Measurements from ENCODE around the gene RAVER2. TPM values are rescaled to one million over a fixed set of nuclear protein-coding genes. Genes with fewer than 3 reads are reported as not detected.

Gene RAVER2
- total and polyA plus RNA-seq, 4 donors, result 2.9 to 30.2 (median 6.8) TPM

DNA sequence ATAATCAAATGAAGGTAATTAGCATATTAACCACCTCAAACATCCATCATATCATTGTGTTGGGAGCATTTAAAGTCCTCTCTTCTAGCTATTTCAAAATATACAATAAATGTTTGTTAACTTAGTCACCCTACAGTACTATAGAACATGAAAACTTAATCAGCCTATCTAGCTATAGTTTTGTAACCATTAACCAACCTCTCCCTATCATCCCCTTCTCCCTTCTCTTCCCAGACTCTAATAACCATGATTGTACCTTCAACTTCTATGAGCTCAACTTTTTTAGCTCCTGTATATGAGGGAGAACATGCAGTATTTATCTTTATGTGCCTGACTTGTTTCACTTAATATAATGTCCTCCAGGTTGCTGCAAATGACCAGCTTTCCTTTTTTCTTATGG lies 54.0 kb downstream of the RAVER2 start:
- Histone ChIP-seq H3K9me3 (ENCODE audit: control insufficient read depth in 4 of 4, insufficient read depth in 3 of 4, low read length in 3 of 4) (no peaks in the 10 kb centered on the region), H3K4me3 (no peak overlapping the region), H3K27ac (ENCODE audit: low read depth in 1 of 2, low read length in 1 of 2) (no peak overlapping the region), H3K36me3 (ENCODE audit: control insufficient read depth in 4 of 4, insufficient read depth in 4 of 4, low read length in 4 of 4) (peaks cover 0 to 4% (median 2%) of the 10 kb centered on the region in 4 donors), H3K9ac (ENCODE audit: insufficient read depth in 1 of 2, low read length in 2 of 2) (no peak overlapping the region), H3K4me1 (ENCODE audit: control insufficient read depth in 5 of 5, insufficient read depth in 5 of 5, low read length in 5 of 5) (no peaks in the 10 kb centered on the region), H3K27me3 (ENCODE audit: control insufficient read depth in 3 of 3, insufficient read depth in 3 of 3, low read length in 2 of 3) (no peaks in the 10 kb centered on the region)
- DNase-seq, result no peak
- TF ChIP-seq, protein P1, sequence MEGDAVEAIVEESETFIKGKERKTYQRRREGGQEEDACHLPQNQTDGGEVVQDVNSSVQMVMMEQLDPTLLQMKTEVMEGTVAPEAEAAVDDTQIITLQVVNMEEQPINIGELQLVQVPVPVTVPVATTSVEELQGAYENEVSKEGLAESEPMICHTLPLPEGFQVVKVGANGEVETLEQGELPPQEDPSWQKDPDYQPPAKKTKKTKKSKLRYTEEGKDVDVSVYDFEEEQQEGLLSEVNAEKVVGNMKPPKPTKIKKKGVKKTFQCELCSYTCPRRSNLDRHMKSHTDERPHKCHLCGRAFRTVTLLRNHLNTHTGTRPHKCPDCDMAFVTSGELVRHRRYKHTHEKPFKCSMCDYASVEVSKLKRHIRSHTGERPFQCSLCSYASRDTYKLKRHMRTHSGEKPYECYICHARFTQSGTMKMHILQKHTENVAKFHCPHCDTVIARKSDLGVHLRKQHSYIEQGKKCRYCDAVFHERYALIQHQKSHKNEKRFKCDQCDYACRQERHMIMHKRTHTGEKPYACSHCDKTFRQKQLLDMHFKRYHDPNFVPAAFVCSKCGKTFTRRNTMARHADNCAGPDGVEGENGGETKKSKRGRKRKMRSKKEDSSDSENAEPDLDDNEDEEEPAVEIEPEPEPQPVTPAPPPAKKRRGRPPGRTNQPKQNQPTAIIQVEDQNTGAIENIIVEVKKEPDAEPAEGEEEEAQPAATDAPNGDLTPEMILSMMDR (IDR thresholded peaks at IDR 0.05; ENCODE audit: control extremely low read depth, extremely low read depth), result no peak
- no peak for ATAC-seq (ENCODE audit: insufficient read depth, low FRiP score)

DNA sequence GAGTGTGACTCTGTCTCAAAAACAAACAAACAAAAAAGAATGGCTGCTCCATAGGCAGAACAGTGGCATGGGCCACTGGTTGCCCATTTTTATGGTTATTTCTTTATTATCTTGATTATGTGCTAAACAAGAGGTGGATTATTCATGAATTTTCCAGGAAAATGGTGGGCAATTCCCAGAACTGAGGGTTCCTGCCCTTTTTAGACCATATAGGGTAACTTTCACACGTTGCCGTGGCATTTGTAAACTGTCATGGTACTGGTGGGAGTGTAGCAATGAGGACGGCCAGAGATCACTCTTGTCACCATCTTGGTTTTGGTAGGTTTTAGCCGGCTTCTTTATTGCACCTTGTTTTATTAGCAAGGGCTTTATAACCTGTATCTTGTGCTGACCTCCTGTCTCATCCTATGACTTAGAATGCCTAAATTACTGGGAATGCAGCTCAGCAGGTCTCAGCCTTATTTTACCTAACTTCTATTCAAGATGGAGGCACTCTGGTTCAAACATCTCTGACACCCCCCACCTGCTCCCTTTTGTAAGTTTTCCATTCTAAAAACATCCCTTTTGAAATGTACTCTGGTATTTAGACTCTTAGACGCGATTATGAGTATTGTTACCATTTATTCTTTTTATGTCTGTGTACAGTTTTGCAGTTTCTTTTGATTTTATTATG lies 57.1 kb downstream of the RAVER2 start:
- no peak overlapping the region for H3K27ac ChIP-seq (ENCODE audit: low read depth in 1 of 2, low read length in 1 of 2)
- H3K9ac ChIP-seq (ENCODE audit: insufficient read depth in 1 of 2, low read length in 2 of 2), result no peak overlapping the region
- ATAC-seq (ENCODE audit: insufficient read depth, low FRiP score) (no peak), DNase-seq (no peak)
- WGBS, 2 donors, result 95 to 96% methylated on average over 6 of the region's 6 CpGs
- TF ChIP-seq, protein P1 (IDR thresholded peaks at IDR 0.05; ENCODE audit: control extremely low read depth, extremely low read depth), result no peak
- H3K36me3 ChIP-seq (ENCODE audit: control insufficient read depth in 4 of 4, insufficient read depth in 4 of 4, low read length in 4 of 4), result peaks cover 0 to 8% (median 5%) of the 10 kb centered on the region in 4 donors
- peaks cover 0 to under 1% (median 0%) of the 10 kb centered on the region in 5 donors for H3K4me1 ChIP-seq (ENCODE audit: control insufficient read depth in 5 of 5, insufficient read depth in 5 of 5, low read length in 5 of 5)
- no peaks in the 10 kb centered on the region for H3K27me3 ChIP-seq (ENCODE audit: control insufficient read depth in 3 of 3, insufficient read depth in 3 of 3, low read length in 2 of 3)
- H3K4me3 ChIP-seq, result no peak overlapping the region
- H3K9me3 ChIP-seq (ENCODE audit: control insufficient read depth in 4 of 4, insufficient read depth in 3 of 4, low read length in 3 of 4), result no peaks in the 10 kb centered on the region

DNA sequence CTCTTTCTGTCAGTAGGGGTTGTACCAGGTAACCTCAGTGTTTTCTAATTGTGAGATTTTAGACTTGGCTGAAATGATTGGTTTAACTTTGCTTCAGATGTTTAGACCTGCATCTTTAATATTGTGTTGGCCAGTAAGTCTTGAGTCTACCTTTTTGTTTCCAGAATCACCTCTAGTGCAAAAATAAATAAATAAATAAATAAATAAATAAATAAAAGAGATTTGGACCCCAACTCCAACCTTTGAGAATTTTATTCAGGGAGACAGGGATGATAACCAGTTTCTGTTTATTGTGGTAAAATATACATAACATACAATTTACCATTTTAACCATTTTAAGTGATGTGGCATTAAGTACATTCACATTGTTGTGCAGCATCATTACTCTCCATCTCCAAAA lies 64.4 kb downstream of the RAVER2 start:
- TF ChIP-seq, protein P1 (IDR thresholded peaks at IDR 0.05; ENCODE audit: control extremely low read depth, extremely low read depth), result no peak
- Histone ChIP-seq H3K9me3 (ENCODE audit: control insufficient read depth in 4 of 4, insufficient read depth in 3 of 4, low read length in 3 of 4) (no peaks in the 10 kb centered on the region), H3K27ac (ENCODE audit: low read depth in 1 of 2, low read length in 1 of 2) (no peak overlapping the region), H3K27me3 (ENCODE audit: control insufficient read depth in 3 of 3, insufficient read depth in 3 of 3, low read length in 2 of 3) (no peaks in the 10 kb centered on the region), H3K9ac (ENCODE audit: insufficient read depth in 1 of 2, low read length in 2 of 2) (no peak overlapping the region), H3K4me3 (no peak overlapping the region), H3K4me1 (ENCODE audit: control insufficient read depth in 5 of 5, insufficient read depth in 5 of 5, low read length in 5 of 5) (peaks cover 0 to 3% (median 0%) of the 10 kb centered on the region in 5 donors), H3K36me3 (ENCODE audit: control insufficient read depth in 4 of 4, insufficient read depth in 4 of 4, low read length in 4 of 4) (peaks cover 0 to 7% (median 2%) of the 10 kb centered on the region in 4 donors)
- DNase-seq (no peak), ATAC-seq (ENCODE audit: insufficient read depth, low FRiP score) (no peak)

DNA sequence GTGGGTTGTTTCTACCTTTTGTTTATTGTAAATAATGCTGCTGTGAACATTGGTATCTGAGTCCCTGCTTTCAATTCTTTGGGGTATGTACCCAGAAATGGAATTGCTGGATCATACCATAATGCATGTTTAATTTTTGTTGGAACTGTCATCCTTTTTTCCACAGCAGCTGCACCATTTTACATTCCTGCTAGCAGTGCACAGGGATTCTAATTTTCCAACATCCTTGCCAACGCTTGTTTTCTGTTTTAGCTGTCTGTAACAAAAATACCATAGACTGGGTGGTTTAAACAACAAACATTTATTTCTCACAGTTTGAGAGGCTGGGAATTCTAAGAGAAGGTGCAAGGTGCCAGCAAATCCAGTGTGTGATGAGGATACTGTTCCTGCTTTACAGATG lies 65.1 kb downstream of the RAVER2 start:
- Histone ChIP-seq H3K9me3 (ENCODE audit: control insufficient read depth in 4 of 4, insufficient read depth in 3 of 4, low read length in 3 of 4) (no peaks in the 10 kb centered on the region), H3K9ac (ENCODE audit: insufficient read depth in 1 of 2, low read length in 2 of 2) (no peak overlapping the region), H3K27me3 (ENCODE audit: control insufficient read depth in 3 of 3, insufficient read depth in 3 of 3, low read length in 2 of 3) (no peaks in the 10 kb centered on the region), H3K4me1 (ENCODE audit: control insufficient read depth in 5 of 5, insufficient read depth in 5 of 5, low read length in 5 of 5) (peaks cover 0 to 3% (median 0%) of the 10 kb centered on the region in 5 donors), H3K4me3 (no peak overlapping the region), H3K36me3 (ENCODE audit: control insufficient read depth in 4 of 4, insufficient read depth in 4 of 4, low read length in 4 of 4) (peaks cover 0 to 10% (median 4%) of the 10 kb centered on the region in 4 donors), H3K27ac (ENCODE audit: low read depth in 1 of 2, low read length in 1 of 2) (no peak overlapping the region)
- peak in 2 of 3 donors; percentile 71 to 88 for DNase-seq
- 87 to 88% methylated on average over 1 of the region's 1 CpG for WGBS, 2 donors
- ATAC-seq (ENCODE audit: insufficient read depth, low FRiP score), result no peak
- TF ChIP-seq, protein P1 (IDR thresholded peaks at IDR 0.05; ENCODE audit: control extremely low read depth, extremely low read depth), result no peak

Data from lung (tissue), 12 donors.